Stimulated activated CD4-positive, alpha-beta T cell treated with anti-CD3 and anti-CD28 coated beads, Interleukin-2, amount 100 ng/mL, for 4 hours (primary cell): ENCODE results near the gene ACOT6.
A peak's percentile ranks its signal among the peaks of the same experiment; 100 is the strongest.
"Not testable (repeated sequence)": the region's sequence is repeated elsewhere in the genome, so short reads cannot be mapped to it uniquely, and the experiment has no call there.

ENCODE experiments used
- DNase-seq: peaks from one replicate; pipeline ENCODE4 v3.0.0-alpha.2; 2020; ENCODE audit warnings: low read depth

ACOT6 gene, protein sequence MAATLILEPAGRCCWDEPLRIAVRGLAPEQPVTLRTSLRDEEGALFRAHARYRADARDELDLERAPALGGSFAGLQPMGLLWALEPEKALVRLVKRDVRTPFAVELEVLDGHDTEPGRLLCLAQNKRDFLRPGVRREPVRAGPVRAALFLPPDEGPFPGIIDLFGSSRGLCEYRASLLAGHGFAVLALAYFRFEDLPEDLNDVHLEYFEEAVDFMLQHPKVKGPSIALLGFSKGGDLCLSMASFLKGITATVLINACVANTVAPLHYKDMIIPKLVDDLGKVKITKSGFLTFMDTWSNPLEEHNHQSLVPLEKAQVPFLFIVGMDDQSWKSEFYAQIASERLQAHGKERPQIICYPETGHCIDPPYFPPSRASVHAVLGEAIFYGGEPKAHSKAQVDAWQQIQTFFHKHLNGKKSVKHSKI

DNA sequence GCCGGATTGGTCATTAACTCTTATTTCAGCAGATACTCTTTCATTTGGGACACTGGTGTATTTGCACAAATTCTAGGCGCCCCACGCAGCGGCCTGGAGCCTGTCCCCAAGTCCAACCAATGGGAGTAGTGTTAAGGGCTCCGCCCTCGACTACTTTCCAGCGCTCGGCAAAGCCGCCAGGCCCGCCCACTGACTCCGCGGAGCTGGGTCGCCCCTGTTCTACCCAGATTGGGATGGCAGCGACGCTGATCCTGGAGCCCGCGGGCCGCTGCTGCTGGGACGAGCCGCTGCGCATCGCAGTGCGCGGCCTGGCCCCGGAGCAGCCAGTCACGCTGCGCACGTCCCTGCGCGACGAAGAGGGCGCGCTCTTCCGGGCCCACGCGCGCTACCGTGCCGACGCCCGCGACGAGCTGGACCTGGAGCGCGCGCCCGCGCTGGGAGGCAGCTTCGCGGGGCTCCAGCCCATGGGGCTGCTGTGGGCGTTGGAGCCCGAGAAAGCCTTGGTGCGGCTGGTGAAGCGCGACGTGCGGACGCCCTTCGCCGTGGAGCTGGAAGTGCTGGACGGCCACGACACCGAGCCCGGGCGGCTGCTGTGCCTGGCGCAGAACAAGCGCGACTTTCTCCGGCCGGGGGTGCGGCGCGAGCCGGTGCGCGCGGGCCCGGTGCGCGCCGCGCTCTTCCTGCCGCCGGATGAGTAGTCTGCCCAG lies at the start of gene ACOT6:
TSS of gene ACOT6 (plus strand) at position 179 of the 707 bp plus-strand sequence. CDS start at position 234, 55 bp downstream.
- DNase-seq: peak; percentile 44

DNA sequence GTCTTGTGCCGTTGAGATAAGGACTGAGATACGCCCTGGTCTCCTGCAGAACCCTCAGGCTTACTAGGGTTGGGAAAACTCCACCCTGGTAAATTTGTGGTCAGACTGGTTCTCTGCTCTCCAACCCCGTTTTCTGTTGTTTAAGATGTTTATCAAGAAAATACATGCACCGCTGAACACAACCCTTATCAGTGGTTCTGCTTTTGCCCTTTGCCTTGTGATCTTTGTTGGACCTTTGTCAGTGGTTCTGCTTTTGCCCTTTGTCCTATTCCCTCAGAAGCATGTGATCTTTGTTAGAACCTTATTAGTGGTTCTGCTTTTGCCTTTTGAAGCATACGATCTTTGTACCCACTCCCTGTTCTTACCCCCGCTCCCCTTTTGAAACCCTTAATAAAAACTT lies 49.6 kb upstream of the ACOT6 start:
- not testable (repeated sequence) for DNase-seq

DNA sequence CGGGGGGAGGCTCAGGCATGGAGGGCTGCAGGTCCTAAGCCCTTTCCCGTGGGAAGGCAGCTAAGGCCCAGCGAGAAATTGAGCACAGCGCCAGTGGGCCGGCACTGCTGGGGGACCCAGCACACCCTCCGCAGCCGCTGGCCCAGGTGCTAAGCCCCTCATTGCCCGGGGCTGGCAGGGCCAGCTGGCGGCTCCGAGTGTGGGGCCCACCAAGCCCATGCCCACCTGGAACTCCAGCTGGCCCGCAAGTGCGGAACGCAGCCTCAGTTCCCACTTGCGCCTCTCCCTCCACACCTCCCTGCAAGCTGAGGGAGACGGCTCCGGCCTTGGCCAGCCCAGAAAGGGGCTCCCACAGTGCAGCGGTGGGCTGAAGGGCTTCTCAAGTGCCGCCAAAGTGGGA lies 45.9 kb upstream of the ACOT6 start:
- not testable (repeated sequence) for DNase-seq

DNA sequence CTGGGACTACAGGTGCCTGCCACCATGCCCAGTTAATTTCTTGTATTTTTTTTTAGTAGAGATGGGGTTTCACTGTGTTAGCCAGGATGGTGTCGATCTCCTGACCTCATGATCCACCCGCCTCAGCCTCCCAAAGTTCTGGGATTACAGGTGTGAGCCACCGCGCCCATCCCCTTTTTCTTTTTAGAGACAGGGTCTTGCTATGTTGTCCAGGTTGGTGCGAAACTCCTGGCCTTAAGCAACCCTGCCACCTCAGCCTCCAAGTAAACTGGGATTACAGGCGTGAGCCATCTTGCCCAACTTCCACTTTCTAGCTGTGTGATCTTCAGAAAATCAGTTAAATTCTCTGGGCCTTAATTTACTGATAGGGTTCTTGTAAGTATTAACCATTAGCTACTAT lies 45.4 kb upstream of the ACOT6 start:
- not testable (repeated sequence) for DNase-seq

DNA sequence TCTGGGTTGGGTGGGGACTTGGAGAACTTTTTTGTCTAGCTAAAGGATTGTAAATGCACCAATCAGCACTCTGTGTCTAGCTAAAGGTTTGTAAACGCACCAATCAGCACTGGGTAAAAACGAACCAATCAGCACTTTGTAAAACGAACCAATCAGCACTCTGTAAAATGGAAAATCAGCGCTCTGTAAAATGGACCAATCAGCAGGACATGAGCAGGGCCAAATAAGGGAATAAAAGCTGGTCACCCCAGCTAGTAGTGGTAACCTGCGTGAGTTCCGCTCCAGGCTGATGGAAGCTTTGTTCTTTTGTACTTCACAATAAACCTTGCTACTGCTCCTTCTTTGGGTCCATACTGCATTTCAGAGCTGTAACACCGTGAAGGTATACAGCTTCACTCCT lies 45.0 kb upstream of the ACOT6 start:
- DNase-seq: no peak

DNA sequence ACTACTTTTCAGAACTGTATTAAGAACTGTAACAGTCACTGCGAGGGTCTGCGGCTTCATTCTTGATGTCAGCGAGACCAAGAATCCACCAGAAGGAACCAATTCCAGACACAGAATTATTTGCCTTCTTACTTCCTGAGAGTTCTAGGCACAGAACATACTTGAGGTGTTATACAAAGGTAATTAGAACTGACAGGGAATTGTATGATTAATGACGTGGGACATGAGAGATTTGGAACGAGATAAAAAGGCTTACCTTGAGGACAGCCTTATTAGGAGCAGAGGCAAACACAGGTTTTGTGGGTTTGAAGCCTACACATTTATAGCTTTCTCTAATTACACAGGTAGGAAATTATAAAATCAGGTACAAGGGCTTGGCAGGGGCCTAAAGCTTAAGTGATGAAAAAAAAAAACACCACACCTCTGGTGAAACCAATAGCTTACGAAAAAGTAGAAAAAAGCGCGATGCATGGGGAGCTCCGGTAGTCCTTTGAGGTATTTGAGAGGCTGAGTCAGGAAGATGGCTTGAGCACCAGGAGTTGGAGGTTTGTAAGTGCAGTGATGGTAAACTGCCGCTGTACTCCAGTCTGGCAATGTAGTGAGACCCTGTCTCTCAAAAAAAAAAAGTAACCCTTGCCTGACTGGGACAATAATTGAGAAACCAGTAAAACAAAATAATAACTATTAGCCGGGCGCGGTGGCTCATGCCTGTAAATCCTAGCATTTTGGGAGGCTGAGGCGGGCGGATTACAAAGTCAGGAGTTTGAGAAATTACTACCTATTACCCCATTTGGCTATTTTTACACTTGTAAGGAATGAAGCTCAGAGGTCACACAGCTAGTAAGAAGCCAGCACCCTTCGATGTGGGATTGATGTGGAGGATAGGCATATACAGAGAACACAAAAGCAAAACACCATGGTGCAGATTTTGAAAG lies 44.1 kb upstream of the ACOT6 start:
- DNase-seq: peak; percentile 24

DNA sequence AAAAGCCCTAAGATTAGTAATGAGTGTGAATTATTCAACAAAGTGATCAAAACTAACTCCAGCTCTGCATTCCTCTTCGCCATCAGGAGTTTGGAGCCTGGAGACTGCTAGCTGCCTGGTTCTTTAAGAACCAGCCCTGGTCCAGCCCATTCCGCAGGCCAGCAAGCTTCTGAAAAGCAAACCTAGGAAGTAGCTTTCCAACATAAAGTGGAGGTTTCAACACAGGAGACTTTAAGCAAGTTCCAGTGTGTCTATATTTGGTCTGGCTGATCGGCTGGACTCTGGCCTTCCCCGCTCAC lies 43.5 kb upstream of the ACOT6 start:
- not testable (repeated sequence) for DNase-seq

DNA sequence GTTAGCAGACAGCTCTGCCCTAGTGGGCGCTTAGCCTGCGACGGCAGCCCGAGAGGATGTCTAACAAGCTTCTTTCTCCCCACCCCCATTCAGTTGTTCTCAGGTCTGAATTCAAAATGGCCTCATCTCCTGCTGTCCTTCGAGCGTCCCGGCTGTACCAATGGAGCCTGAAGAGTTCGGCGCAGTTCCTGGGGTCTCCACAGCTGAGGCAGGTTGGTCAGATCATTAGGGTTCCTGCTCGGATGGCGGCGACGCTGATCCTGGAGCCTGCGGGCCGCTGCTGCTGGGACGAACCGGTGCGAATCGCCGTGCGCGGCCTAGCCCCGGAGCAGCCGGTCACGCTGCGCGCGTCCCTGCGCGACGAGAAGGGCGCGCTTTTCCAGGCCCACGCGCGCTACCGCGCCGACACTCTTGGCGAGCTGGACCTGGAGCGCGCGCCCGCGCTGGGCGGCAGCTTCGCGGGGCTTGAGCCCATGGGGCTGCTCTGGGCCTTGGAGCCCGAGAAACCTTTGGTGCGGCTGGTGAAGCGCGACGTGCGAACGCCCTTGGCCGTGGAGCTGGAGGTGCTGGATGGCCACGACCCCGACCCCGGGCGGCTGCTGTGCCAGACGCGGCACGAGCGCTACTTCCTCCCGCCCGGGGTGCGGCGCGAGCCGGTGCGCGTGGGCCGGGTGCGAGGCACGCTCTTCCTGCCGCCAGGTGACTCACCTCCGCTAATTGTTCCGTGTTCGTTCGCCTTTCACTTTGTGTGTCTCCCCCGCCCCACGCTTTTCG lies 42.9 kb upstream of the ACOT6 start, which contains the start of gene ACOT2:
TSS of gene ACOT2 (plus strand) at position 29 of the 774 bp plus-strand sequence. CDS start at position 57, 28 bp downstream.
- peak; percentile 86 for DNase-seq

DNA sequence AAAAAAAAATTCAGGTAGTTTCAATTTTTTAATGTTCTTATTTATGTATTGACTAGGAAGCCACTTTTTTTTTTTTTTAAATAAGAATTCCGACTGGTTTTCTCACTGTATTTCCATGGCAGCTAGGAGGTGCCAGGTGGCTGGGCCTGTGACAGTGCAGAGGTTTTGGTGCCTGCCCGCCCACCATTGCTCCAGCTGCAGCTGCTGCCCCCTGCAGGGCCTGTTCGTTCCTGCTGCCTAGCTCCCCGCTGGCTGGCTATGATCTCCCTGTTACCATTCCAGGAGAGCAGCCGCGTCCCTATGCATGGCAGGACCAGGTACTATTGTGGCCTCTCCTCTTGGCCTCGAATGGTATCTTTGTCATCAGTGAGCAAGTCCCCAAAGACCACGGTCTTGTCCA lies 41.4 kb upstream of the ACOT6 start:
- peak; percentile 49 for DNase-seq

DNA sequence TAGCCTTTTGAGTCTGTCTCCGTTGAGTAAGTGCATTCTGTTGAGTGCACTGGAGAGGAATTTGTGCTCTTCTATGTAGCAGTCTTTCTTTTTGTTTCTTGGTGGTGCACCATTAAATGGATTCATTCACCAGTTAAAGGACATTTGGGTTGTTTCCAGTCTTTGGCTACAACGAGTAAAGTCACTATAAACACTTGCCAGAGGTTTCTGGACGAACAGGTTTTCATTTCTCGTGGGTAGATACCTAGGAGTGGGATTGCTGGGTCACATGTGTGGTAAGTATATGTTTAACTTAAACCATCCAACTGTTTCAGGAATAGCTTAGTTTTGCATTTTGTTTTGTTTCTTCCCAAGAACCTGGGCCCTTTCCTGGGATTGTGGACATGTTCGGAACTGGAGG lies 39.3 kb upstream of the ACOT6 start:
- DNase-seq: not testable (repeated sequence)

DNA sequence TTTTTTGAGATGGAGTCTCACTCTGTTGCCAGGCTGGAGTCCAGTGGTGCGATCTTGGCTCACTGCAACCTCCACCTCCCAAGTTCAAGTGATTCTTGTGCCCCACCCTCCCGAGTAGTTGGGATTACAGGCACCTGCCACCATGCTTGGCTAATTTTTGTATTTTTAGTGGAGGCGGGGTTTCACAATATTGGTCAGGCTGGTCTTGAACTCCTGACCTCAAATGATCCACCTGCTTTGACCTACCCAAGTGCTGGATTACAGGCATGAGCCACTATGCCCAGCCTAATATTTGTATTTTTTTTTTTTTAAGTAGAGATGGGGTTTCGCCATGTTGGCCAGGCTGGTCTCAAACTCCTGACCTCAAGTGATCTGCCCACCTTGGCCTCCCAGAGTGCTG lies 38.6 kb upstream of the ACOT6 start:
- DNase-seq: not testable (repeated sequence)

DNA sequence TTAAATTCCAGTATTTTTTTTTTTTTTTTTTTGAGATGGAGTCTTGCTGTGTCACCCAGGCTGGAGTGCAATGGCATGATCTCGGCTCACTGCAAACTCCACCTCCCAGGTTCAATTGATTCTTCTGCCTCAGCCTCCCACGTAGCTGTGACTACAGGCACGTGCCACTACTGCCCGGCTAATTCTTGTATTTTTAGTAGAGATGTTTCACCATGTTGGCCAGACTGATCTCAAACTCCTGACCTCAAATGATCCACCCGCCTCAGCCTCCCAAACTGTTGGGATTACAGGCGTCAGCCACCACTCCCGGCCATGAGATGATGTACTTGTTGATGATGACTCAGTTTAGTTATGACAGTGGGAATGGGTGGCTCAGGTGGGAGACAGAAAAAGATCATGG lies 38.1 kb upstream of the ACOT6 start:
- DNase-seq: not testable (repeated sequence)

DNA sequence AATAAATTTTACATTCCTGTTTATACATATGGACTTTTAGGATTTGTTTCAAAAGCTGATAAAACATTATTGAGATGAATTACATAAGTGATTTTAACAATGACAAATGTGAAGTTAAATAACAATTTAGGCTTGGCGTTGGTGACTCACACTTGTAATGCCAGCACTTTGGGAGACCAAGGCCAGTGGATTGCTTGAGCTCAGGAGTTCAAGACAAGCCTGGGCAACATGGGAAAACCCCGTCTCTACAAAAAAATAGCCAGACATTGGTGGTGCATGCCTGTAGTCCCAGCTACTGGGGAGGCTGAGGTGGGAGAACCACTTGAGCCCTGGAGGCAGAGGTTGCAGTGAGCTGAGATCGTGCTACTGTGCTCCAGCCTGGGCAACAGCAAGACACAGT lies 35.9 kb upstream of the ACOT6 start:
- no peak for DNase-seq

DNA sequence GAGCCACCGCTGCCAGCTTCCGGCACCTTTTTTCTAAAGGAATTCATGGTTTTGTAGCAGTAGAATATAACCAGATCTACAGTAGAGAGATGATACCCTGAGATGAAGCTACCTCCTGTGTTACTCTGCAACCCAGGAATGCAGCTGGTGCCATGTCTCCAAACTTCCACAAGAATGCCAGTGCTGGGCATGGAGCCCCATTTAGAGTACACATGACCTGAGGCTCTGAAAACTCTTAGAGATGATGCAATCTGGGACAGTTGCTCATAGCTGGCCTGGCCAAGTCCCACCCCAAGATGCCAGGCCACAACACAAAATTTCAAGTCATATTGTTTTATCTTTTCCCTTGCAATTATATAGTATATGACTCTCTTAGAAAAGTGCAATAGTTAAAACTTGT lies 35.1 kb upstream of the ACOT6 start:
- DNase-seq: not testable (repeated sequence)

DNA sequence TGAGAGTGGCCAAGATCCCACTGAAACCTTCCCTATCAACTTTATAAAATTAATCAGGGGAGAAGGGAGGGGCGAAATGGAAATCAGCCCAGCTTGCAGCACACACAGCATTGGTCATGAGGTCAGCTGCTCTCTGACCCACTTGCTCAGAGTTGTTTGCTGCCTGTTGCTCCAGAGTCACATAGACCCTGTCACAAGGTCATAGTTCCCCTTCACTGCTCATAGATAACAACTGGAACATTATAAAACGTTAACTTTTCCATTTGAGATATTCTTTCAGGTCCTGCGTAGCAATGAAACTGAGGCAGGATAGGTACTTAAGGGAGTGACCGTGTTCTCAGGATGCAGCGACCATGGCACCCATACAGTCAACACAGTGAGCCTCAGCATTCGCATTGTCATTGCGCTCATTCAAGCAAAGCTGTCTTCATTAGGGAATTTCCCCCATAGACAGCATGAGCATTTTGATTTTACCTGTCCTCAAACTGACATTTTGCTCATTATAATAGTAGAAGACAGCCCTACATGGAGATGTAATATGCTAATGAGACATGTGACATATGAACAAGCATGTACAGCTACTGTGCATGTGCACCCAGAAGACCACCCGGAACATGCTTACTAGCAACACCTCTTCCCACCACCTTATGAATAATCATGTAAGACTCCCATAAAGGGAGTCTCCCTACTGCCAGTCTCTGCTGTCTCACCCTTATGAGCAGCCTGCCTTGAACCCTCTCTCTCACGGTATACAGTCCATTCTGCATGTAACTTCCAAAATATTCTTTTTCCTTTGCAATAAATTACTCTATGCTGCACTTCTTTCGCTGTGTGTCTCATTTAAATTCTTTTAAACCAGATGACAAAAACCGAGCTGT lies 30.0 kb upstream of the ACOT6 start:
- DNase-seq: not testable (repeated sequence)

DNA sequence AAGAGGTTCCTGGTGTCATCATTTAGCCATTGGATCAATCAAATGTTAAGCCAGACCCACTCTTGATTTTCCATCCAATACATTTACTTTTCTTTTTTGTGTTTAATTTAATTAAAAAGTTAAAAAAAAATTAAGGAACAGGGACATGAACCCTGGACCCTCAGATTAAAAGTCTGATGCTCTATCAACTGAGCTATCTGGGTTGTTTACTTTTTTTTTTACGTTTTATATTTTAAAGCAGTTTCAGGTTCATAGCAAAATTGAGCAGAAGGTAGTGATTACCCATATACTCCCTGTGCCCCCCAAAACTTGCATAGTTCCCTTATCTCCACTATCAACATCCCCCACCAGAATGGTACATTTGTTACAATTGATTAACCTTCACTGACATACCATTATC lies 23.6 kb upstream of the ACOT6 start:
- no peak for DNase-seq

DNA sequence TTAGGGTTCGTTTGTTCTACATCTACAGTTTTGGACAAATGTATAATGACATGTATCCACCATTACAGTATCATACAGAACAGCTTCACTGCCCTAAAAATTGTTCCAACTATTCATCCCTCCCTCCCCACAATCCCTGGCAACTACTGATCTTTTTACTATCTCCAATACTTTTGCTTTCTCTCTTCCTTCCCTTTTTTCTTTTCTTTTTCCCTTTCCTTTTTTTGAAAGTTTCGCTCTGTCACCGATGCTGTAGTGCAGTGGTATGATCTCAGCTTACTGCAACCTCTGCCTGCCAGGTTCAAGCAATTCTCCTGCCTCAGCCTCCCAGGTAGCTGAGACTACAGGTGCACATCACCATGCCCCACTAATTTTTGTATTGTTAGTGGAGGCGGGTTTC lies 23.2 kb upstream of the ACOT6 start:
- DNase-seq: no peak

DNA sequence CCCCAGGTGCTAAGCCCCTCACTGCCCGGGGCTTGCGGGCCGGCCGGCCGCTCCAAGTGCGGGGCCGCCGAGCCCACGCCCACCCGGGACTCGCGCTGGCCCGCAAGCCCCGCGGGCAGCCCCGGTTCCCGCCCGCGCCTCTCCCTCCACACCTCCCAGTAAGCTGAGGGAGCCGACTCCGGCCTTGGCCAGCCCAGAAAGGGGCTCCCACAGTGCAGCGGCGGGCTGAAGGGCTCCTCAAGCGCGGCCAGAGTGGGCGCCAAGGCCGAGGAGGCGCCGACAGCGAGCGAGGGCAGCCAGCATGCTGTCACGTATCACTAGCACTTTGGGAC lies 21.7 kb upstream of the ACOT6 start:
- not testable (repeated sequence) for DNase-seq

DNA sequence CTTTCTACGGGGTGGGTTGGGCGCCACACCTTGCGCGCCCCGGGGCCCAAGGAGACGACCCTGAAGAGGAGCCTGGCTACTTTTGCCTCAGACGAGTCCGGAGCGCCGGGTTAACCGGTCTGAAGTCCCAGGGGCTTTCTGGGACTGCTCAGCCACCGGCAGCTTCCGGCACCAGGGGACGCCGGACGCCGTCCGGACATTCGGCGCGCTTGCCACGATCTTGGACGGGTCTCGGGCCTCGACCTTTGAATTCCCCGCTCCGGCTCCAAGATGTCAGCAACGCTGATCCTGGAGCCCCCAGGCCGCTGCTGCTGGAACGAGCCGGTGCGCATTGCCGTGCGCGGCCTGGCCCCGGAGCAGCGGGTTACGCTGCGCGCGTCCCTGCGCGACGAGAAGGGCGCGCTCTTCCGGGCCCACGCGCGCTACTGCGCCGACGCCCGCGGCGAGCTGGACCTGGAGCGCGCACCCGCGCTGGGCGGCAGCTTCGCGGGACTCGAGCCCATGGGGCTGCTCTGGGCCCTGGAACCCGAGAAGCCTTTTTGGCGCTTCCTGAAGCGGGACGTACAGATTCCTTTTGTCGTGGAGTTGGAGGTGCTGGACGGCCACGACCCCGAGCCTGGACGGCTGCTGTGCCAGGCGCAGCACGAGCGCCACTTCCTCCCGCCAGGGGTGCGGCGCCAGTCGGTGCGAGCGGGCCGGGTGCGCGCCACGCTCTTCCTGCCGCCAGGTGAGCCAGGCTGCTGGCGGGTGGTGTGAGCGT lies 20.4 kb upstream of the ACOT6 start, which contains the start of gene ACOT4:
TSS of gene ACOT4 (plus strand) at position 184 of the 760 bp plus-strand sequence. CDS start at position 271, 87 bp downstream.
- peak; percentile 42 for DNase-seq

DNA sequence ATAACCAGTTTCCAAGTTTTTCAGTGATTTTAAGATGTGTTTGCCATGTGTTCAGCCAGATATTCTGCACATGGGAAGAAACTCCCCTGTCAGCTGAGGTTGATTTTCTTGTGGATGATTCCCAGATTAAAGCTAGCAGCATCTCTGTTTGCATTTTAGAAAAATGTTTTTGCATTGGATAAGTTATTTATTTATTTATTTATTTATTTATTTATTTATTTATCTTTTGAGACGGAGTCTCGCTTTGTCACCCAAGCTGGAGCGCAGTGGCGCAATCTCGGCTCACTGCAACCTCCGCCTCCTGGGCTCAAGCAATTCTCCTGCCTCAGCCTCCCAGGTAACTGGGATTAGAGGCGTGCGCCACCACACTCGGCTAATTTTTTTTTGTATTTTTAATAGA lies 17.8 kb upstream of the ACOT6 start:
- DNase-seq: no peak
